ENCODE measurements around the gene SASH3. TPM values are rescaled to one million over a fixed set of nuclear protein-coding genes. Genes with fewer than 3 reads are reported as not detected.

Gene SASH3
- polyA plus RNA-seq, 1 of the 3 experiments (the other 2 are of a cell fraction): not detected

DNA sequence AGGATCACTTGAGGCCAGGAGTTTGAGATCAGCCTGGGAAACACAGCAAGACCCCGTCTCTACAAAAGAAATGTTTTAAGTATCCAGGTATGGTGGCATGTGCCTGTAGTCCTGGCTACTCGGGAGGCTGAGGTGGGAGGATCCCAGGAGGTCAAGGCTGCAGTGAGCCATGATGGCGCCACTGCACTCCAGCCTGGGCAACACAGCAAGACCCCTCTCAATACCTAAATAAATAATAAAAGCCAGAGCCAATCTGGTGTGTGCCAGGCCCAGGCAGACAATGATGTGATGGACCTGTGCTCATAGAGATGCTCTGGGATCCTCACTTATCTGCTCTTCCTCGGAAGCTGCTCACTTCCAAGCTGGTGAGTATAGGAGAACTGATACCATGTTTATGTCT, 18.2 kb upstream of the SASH3 start:
- no peak overlapping the region for H3K4me2 ChIP-seq
- no peaks in the 10 kb centered on the region for H3F3A ChIP-seq (replicated peaks; ENCODE audit: insufficient read depth)
- no peaks in the 10 kb centered on the region for H3K79me2 ChIP-seq (ENCODE audit: insufficient read depth)
- H3K27me3 ChIP-seq (ENCODE audit: insufficient read depth): no peaks in the 10 kb centered on the region; the same call in 1 of the 2 replicates
- POLR2A ChIA-PET: no interaction called here
- TF ChIP-seq, protein P1, sequence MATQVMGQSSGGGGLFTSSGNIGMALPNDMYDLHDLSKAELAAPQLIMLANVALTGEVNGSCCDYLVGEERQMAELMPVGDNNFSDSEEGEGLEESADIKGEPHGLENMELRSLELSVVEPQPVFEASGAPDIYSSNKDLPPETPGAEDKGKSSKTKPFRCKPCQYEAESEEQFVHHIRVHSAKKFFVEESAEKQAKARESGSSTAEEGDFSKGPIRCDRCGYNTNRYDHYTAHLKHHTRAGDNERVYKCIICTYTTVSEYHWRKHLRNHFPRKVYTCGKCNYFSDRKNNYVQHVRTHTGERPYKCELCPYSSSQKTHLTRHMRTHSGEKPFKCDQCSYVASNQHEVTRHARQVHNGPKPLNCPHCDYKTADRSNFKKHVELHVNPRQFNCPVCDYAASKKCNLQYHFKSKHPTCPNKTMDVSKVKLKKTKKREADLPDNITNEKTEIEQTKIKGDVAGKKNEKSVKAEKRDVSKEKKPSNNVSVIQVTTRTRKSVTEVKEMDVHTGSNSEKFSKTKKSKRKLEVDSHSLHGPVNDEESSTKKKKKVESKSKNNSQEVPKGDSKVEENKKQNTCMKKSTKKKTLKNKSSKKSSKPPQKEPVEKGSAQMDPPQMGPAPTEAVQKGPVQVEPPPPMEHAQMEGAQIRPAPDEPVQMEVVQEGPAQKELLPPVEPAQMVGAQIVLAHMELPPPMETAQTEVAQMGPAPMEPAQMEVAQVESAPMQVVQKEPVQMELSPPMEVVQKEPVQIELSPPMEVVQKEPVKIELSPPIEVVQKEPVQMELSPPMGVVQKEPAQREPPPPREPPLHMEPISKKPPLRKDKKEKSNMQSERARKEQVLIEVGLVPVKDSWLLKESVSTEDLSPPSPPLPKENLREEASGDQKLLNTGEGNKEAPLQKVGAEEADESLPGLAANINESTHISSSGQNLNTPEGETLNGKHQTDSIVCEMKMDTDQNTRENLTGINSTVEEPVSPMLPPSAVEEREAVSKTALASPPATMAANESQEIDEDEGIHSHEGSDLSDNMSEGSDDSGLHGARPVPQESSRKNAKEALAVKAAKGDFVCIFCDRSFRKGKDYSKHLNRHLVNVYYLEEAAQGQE (IDR thresholded peaks at IDR 0.05; ENCODE audit: low read depth, low read length): no peak
- TF ChIP-seq YY1 (IDR thresholded peaks at IDR 0.05; ENCODE audit: low read depth) (no peak), RCOR1 (IDR thresholded peaks at IDR 0.05; ENCODE audit: low read length) (no peak), ELF1 (IDR thresholded peaks at IDR 0.05) (no peak), USF2 (IDR thresholded peaks at IDR 0.05; ENCODE audit: borderline replicate concordance, low read depth, low read length) (no peak), GABPA (IDR thresholded peaks at IDR 0.05; ENCODE audit: low read depth) (no peak), JUND (IDR thresholded peaks at IDR 0.05) (no peak), SMC3 (IDR thresholded peaks at IDR 0.05; ENCODE audit: low read depth, low read length) (no peak), MXI1 (IDR thresholded peaks at IDR 0.05; ENCODE audit: low read depth, low read length) (no peak), FOXM1 (IDR thresholded peaks at IDR 0.05; ENCODE audit: low read depth) (no peak)
- TF ChIP-seq, protein P2, sequence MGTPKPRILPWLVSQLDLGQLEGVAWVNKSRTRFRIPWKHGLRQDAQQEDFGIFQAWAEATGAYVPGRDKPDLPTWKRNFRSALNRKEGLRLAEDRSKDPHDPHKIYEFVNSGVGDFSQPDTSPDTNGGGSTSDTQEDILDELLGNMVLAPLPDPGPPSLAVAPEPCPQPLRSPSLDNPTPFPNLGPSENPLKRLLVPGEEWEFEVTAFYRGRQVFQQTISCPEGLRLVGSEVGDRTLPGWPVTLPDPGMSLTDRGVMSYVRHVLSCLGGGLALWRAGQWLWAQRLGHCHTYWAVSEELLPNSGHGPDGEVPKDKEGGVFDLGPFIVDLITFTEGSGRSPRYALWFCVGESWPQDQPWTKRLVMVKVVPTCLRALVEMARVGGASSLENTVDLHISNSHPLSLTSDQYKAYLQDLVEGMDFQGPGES (IDR thresholded peaks at IDR 0.05; ENCODE audit: low read depth, low read length): no peak
- TF ChIP-seq, protein P3, sequence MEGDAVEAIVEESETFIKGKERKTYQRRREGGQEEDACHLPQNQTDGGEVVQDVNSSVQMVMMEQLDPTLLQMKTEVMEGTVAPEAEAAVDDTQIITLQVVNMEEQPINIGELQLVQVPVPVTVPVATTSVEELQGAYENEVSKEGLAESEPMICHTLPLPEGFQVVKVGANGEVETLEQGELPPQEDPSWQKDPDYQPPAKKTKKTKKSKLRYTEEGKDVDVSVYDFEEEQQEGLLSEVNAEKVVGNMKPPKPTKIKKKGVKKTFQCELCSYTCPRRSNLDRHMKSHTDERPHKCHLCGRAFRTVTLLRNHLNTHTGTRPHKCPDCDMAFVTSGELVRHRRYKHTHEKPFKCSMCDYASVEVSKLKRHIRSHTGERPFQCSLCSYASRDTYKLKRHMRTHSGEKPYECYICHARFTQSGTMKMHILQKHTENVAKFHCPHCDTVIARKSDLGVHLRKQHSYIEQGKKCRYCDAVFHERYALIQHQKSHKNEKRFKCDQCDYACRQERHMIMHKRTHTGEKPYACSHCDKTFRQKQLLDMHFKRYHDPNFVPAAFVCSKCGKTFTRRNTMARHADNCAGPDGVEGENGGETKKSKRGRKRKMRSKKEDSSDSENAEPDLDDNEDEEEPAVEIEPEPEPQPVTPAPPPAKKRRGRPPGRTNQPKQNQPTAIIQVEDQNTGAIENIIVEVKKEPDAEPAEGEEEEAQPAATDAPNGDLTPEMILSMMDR (IDR thresholded peaks at IDR 0.05): no peak
- TF ChIP-seq, protein P4, sequence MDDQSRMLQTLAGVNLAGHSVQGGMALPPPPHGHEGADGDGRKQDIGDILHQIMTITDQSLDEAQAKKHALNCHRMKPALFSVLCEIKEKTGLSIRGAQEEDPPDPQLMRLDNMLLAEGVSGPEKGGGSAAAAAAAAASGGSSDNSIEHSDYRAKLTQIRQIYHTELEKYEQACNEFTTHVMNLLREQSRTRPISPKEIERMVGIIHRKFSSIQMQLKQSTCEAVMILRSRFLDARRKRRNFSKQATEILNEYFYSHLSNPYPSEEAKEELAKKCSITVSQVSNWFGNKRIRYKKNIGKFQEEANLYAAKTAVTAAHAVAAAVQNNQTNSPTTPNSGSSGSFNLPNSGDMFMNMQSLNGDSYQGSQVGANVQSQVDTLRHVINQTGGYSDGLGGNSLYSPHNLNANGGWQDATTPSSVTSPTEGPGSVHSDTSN (IDR thresholded peaks at IDR 0.05): no peak
- H3K9ac ChIP-seq: no peak overlapping the region
- H3K36me3 ChIP-seq (replicated peaks in 1 of 2; ENCODE audit: control insufficient read depth in 1 of 2, insufficient read depth in 2 of 2, low read length in 1 of 2): no peaks in the 10 kb centered on the region
- no peaks in the 10 kb centered on the region for H4K20me1 ChIP-seq (ENCODE audit: insufficient read depth)
- H2AFZ ChIP-seq (ENCODE audit: low read depth): no peak overlapping the region
- H3K27ac ChIP-seq (ENCODE audit: low read depth in 2 of 2, low read length in 1 of 2): no peak overlapping the region
- peaks cover 0 to 8% of the 10 kb centered on the region in 2 experiments; a peak in 1 of 4 replicates for H3K4me1 ChIP-seq (ENCODE audit: control insufficient read depth in 1 of 2, insufficient read depth in 2 of 2, low read depth in 1 of 2, low read length in 1 of 2)
- no peak for DNase-seq
- CTCF ChIA-PET: interaction anchor here (0.9 to 1.3 kb wide), 2 partner anchors 10 to 62 kb away, joined by 3 read pairs; no protein-coding TSS in a partner anchor
- no peaks in the 10 kb centered on the region for H3K9me3 ChIP-seq
- 32% methylated on average over 3 of the region's 4 CpGs for WGBS (ENCODE audit: low lambda C conversion rate)
- H3K9me2 ChIP-seq: no peaks in the 10 kb centered on the region
- H3K4me3 ChIP-seq (ENCODE audit: low read depth in 2 of 2, low read length in 1 of 2): no peak overlapping the region
